Suprapubic skin (tissue), 4 donors: ENCODE data around the gene KATNB1. TPM values are rescaled to one million over a fixed set of nuclear protein-coding genes. Genes with fewer than 3 reads are reported as not detected.
"Not testable (repeated sequence)": the region's sequence is repeated elsewhere in the genome, so short reads cannot be mapped to it uniquely, and the experiment has no call there.

Experiments used
- DNase-seq, 2 donors: peaks; one replicate each; pipeline ENCODE4 v3.0.0-alpha.2; 2019; ENCODE audit warnings: low spot score in 2 of 2
- H3K27ac ChIP-seq: fragments of 200-600 bp; sonication (generic); one replicate; pipeline ENCODE4 v1.5.1; 2019
- H3K27me3 ChIP-seq: fragments of 200-600 bp; sonication (generic); one replicate; pipeline ENCODE4 v1.5.1; 2019
- H3K36me3 ChIP-seq: fragments of 200-600 bp; sonication (generic); one replicate; pipeline ENCODE4 v1.5.1; 2019
- H3K4me1 ChIP-seq: fragments of 200-600 bp; sonication (generic); one replicate; pipeline ENCODE4 v1.5.1; 2019
- H3K4me3 ChIP-seq: fragments of 200-600 bp; sonication (generic); one replicate; pipeline ENCODE4 v1.5.1; 2019; ENCODE audit warnings: mild to moderate bottlenecking
- H3K9me3 ChIP-seq: fragments of 200-600 bp; sonication (generic); one replicate; pipeline ENCODE4 v1.5.1; 2019
- CTCF ChIP-seq, 2 donors: fragments of 200-600 bp in 1 of 2; fragments of 450-650 bp in 1 of 2; sonication (generic) in 1 of 2; IDR thresholded peaks; one replicate each; pipeline ENCODE4 v1.5.1; 2016 to 2019; ENCODE audit warnings: antibody characterized with exemption in 2 of 2, mild to moderate bottlenecking in 1 of 2, moderate library complexity in 1 of 2
- EP300 ChIP-seq: sonication (generic); formaldehyde crosslinking; IDR thresholded peaks from one replicate; pipeline ENCODE4 v1.6.1; 2017; ENCODE audit warnings: antibody characterized with exemption
- POLR2A ChIP-seq, 2 donors: fragments of 450-650 bp; IDR thresholded peaks; one replicate each; pipeline ENCODE4 v1.6.1; 2017; ENCODE audit warnings: antibody characterized with exemption in 2 of 2, mild to moderate bottlenecking in 2 of 2, moderate library complexity in 2 of 2
- POLR2AphosphoS5 ChIP-seq, 3 donors: sonication (generic); formaldehyde crosslinking; IDR thresholded peaks; one replicate each; pipeline ENCODE4 v1.6.1; 2017; ENCODE audit warnings: antibody characterized with exemption in 3 of 3
- WGBS: methylation state at CpG from one replicate; pipeline ENCODE4 v1.1.5; 2018; 5-methylcytosine and 5-hydroxymethylcytosine counted together
- total RNA-seq, 4 donors: library from RNA; depleted of rRNA; stranded (reverse); fragments of >200 nt; gene quantifications; one replicate each; pipeline ENCODE4 v1.1.0, GENCODE V29; 2016

KATNB1 gene
- total RNA-seq, 4 donors from 2014 or later, result 47.8 to 62.7 (median 55.7) TPM

- 91% methylated on average over 5 of the region's 5 CpGs for WGBS
- Histone ChIP-seq H3K4me3 (no peak overlapping the region), H3K36me3 (peaks cover 25% of the 10 kb centered on the region)
Measured at GRCh38 chr16:57778658-57779057, 43.1 kb downstream of the KATNB1 start.

GRCh38 chr16:57779836-57780235 is 44.3 kb downstream of the KATNB1 start:
- H3K4me1 ChIP-seq, H3K9me3 ChIP-seq, H3K27me3 ChIP-seq, DNase-seq, H3K4me3 ChIP-seq, H3K27ac ChIP-seq: not testable (repeated sequence)
- peaks cover 34% of the 10 kb centered on the region for H3K36me3 ChIP-seq
- 86% methylated on average over 5 of the region's 5 CpGs for WGBS

More at GRCh38 chr16:57778658-57779057, 43.1 kb downstream of the KATNB1 start:
- no peaks in the 10 kb centered on the region for H3K9me3 ChIP-seq
- H3K27ac ChIP-seq, result no peak overlapping the region
- no peak for DNase-seq
- no peaks in the 10 kb centered on the region for H3K27me3 ChIP-seq
- no peaks in the 10 kb centered on the region for H3K4me1 ChIP-seq
- TF ChIP-seq POLR2AphosphoS5 (IDR thresholded peaks at IDR 0.05) (no peak), POLR2A (IDR thresholded peaks at IDR 0.05) (no peak), EP300 (no peak), CTCF (IDR thresholded peaks at IDR 0.05) (no peak)

GRCh38 chr16:57781349-57781740 is 45.8 kb downstream of the KATNB1 start:
- DNase-seq, result no peak
- Histone ChIP-seq H3K4me1 (peaks cover under 1% of the 10 kb centered on the region), H3K27ac (no peak overlapping the region), H3K36me3 (peaks cover 27% of the 10 kb centered on the region), H3K9me3 (no peaks in the 10 kb centered on the region), H3K4me3 (no peak overlapping the region), H3K27me3 (no peaks in the 10 kb centered on the region)
- 88% methylated on average over 1 of the region's 1 CpG for WGBS
- no peak for TF ChIP-seq POLR2A (IDR thresholded peaks at IDR 0.05)
- no peak for TF ChIP-seq POLR2AphosphoS5 (IDR thresholded peaks at IDR 0.05)

GRCh38 chr16:57781741-57782606 is 46.4 kb downstream of the KATNB1 start:
- H3K4me3 ChIP-seq, result no peak overlapping the region
- H3K27ac ChIP-seq, result no peak overlapping the region
- no peaks in the 10 kb centered on the region for H3K27me3 ChIP-seq
- 81% methylated on average over 10 of the region's 10 CpGs for WGBS
- TF ChIP-seq EP300, result no peak
- no peak for TF ChIP-seq POLR2AphosphoS5 (IDR thresholded peaks at IDR 0.05)
- TF ChIP-seq POLR2A (IDR thresholded peaks at IDR 0.05), result no peak
- TF ChIP-seq CTCF (IDR thresholded peaks at IDR 0.05), result no peak
- no peak for DNase-seq
- H3K36me3 ChIP-seq, result peaks cover 24% of the 10 kb centered on the region
- peaks cover 6% of the 10 kb centered on the region for H3K4me1 ChIP-seq
- no peaks in the 10 kb centered on the region for H3K9me3 ChIP-seq

- H3K27ac ChIP-seq, H3K9me3 ChIP-seq, H3K4me3 ChIP-seq, DNase-seq, H3K27me3 ChIP-seq: not testable (repeated sequence)
- WGBS, result 87% methylated on average over 11 of the region's 11 CpGs
- peaks cover 13% of the 10 kb centered on the region for H3K4me1 ChIP-seq
- peaks cover 24% of the 10 kb centered on the region for H3K36me3 ChIP-seq
Measured at GRCh38 chr16:57782607-57783055, 47.1 kb downstream of the KATNB1 start.

GRCh38 chr16:57783116-57783515 is 47.5 kb downstream of the KATNB1 start:
- no peaks in the 10 kb centered on the region for H3K9me3 ChIP-seq
- no peak for DNase-seq
- H3K36me3 ChIP-seq, result peaks cover 24% of the 10 kb centered on the region
- 88% methylated on average over 4 of the region's 4 CpGs for WGBS
- no peaks in the 10 kb centered on the region for H3K27me3 ChIP-seq
- H3K27ac ChIP-seq, result no peak overlapping the region
- TF ChIP-seq POLR2AphosphoS5 (IDR thresholded peaks at IDR 0.05) (no peak), EP300 (no peak), CTCF (IDR thresholded peaks at IDR 0.05) (no peak), POLR2A (IDR thresholded peaks at IDR 0.05) (no peak)
- H3K4me3 ChIP-seq, result no peak overlapping the region
- H3K4me1 ChIP-seq, result peaks cover 17% of the 10 kb centered on the region
